Duodenal mucosa (tissue), 2 donors: ENCODE data around the gene DPP3.

Experiments
- H3K27ac ChIP-seq: one replicate; pipeline ENCODE4 v1.7.0; 2013; ENCODE audit warnings: low read depth, low read length
- H3K27me3 ChIP-seq, 2 donors: one replicate each; pipeline ENCODE4 v1.7.0; 2013; ENCODE audit warnings: low read length in 2 of 2, control low read depth in 1 of 2; ENCODE audit not compliant: insufficient read depth in 2 of 2, control insufficient read depth in 1 of 2
- H3K36me3 ChIP-seq, 2 donors: one replicate each; pipeline ENCODE4 v1.7.0; 2013; ENCODE audit warnings: low read length in 2 of 2, control low read depth in 1 of 2; ENCODE audit not compliant: insufficient read depth in 2 of 2, control insufficient read depth in 1 of 2
- H3K4me1 ChIP-seq, 2 donors: one replicate each; pipeline ENCODE4 v1.7.0; 2013; ENCODE audit warnings: low read length in 2 of 2, control low read depth in 1 of 2; ENCODE audit not compliant: insufficient read depth in 2 of 2, control insufficient read depth in 1 of 2
- H3K4me3 ChIP-seq, 2 donors: one replicate each; pipeline ENCODE4 v1.7.0; 2013; ENCODE audit warnings: low read length in 2 of 2, low read depth in 1 of 2
- H3K9ac ChIP-seq, 2 donors: one replicate each; pipeline ENCODE4 v1.7.0; 2013; ENCODE audit warnings: low read length in 2 of 2, low read depth in 1 of 2
- H3K9me3 ChIP-seq, 2 donors: one replicate each; pipeline ENCODE4 v1.7.0; 2013; ENCODE audit warnings: low read length in 2 of 2, control low read depth in 1 of 2; ENCODE audit not compliant: control insufficient read depth in 1 of 2

Gene DPP3

GRCh38 chr11:66479394-66480116 lies 679 bp upstream of the DPP3 start:
- no peaks in the 10 kb centered on the region for H3K9me3 ChIP-seq
- no peaks in the 10 kb centered on the region for H3K27me3 ChIP-seq
- peaks cover 3 to 7% of the 10 kb centered on the region in 2 donors for H3K36me3 ChIP-seq
- H3K27ac ChIP-seq, result peak overlapping the region; percentile 90
- H3K4me3 ChIP-seq, result peak overlapping the region; percentile 79 to 94
- H3K9ac ChIP-seq, result peak overlapping the region; percentile 81 to 94
- H3K4me1 ChIP-seq, result peaks cover 13 to 17% of the 10 kb centered on the region in 2 donors

- H3K9me3 ChIP-seq, result no peaks in the 10 kb centered on the region
- no peak overlapping the region for H3K27ac ChIP-seq
- H3K36me3 ChIP-seq, result peaks cover 13 to 47% of the 10 kb centered on the region in 2 donors
- no peaks in the 10 kb centered on the region for H3K27me3 ChIP-seq
- peaks cover 3 to 6% of the 10 kb centered on the region in 2 donors for H3K4me1 ChIP-seq
- no peak overlapping the region for H3K4me3 ChIP-seq
- H3K9ac ChIP-seq, result no peak overlapping the region
Observed at GRCh38 chr11:66484806-66485380, 4.7 kb downstream of the DPP3 start.

- H3K36me3 ChIP-seq, result peaks cover 10 to 69% of the 10 kb centered on the region in 2 donors
- H3K27ac ChIP-seq, result no peak overlapping the region
- no peaks in the 10 kb centered on the region for H3K9me3 ChIP-seq
- H3K27me3 ChIP-seq, result no peaks in the 10 kb centered on the region
- no peak overlapping the region for H3K9ac ChIP-seq
- no peak overlapping the region for H3K4me3 ChIP-seq
- peaks cover 15 to 16% of the 10 kb centered on the region in 2 donors for H3K4me1 ChIP-seq
Observed at GRCh38 chr11:66488957-66489356, 8.7 kb downstream of the DPP3 start.

GRCh38 chr11:66489636-66490035 lies 9.4 kb downstream of the DPP3 start:
- H3K27me3 ChIP-seq, result no peaks in the 10 kb centered on the region
- H3K4me3 ChIP-seq, result no peak overlapping the region
- no peaks in the 10 kb centered on the region for H3K9me3 ChIP-seq
- peaks cover 16% of the 10 kb centered on the region in 2 donors for H3K4me1 ChIP-seq
- peaks cover 10 to 68% of the 10 kb centered on the region in 2 donors for H3K36me3 ChIP-seq
- H3K27ac ChIP-seq, result no peak overlapping the region
- no peak overlapping the region for H3K9ac ChIP-seq

- no peak overlapping the region for H3K4me3 ChIP-seq
- no peak overlapping the region for H3K9ac ChIP-seq
- H3K9me3 ChIP-seq, result no peaks in the 10 kb centered on the region
- H3K4me1 ChIP-seq, result peaks cover 16% of the 10 kb centered on the region in 2 donors
- H3K36me3 ChIP-seq, result peaks cover 13 to 71% of the 10 kb centered on the region in 2 donors
- no peak overlapping the region for H3K27ac ChIP-seq
- H3K27me3 ChIP-seq, result no peaks in the 10 kb centered on the region
Observed at GRCh38 chr11:66491315-66491935, 11.2 kb downstream of the DPP3 start.

GRCh38 chr11:66492161-66492865 lies 12.1 kb downstream of the DPP3 start:
- Histone ChIP-seq H3K9ac (no peak overlapping the region), H3K36me3 (peaks cover 10 to 71% of the 10 kb centered on the region in 2 donors), H3K4me1 (peaks cover 16% of the 10 kb centered on the region in 2 donors), H3K27me3 (no peaks in the 10 kb centered on the region), H3K4me3 (no peak overlapping the region), H3K9me3 (no peaks in the 10 kb centered on the region), H3K27ac (no peak overlapping the region)

GRCh38 chr11:66493130-66493529 lies 12.9 kb downstream of the DPP3 start:
- no peaks in the 10 kb centered on the region for H3K9me3 ChIP-seq
- H3K9ac ChIP-seq, result no peak overlapping the region
- peaks cover 4 to 65% of the 10 kb centered on the region in 2 donors for H3K36me3 ChIP-seq
- H3K4me3 ChIP-seq, result no peak overlapping the region
- no peak overlapping the region for H3K27ac ChIP-seq
- peaks cover 16% of the 10 kb centered on the region in 2 donors for H3K4me1 ChIP-seq
- H3K27me3 ChIP-seq, result no peaks in the 10 kb centered on the region

GRCh38 chr11:66494458-66494857 lies 14.2 kb downstream of the DPP3 start:
- Histone ChIP-seq H3K9ac (no peak overlapping the region), H3K27me3 (no peaks in the 10 kb centered on the region), H3K36me3 (peaks cover 4 to 59% of the 10 kb centered on the region in 2 donors), H3K27ac (no peak overlapping the region), H3K9me3 (no peaks in the 10 kb centered on the region), H3K4me3 (no peak overlapping the region), H3K4me1 (peaks cover 16% of the 10 kb centered on the region in 2 donors)

GRCh38 chr11:66494935-66495334 lies 14.7 kb downstream of the DPP3 start:
- H3K4me3 ChIP-seq, result no peak overlapping the region
- peaks cover 4 to 56% of the 10 kb centered on the region in 2 donors for H3K36me3 ChIP-seq

More at GRCh38 chr11:66494935-66495334, 14.7 kb downstream of the DPP3 start:
- no peaks in the 10 kb centered on the region for H3K27me3 ChIP-seq
- no peaks in the 10 kb centered on the region for H3K9me3 ChIP-seq
- H3K9ac ChIP-seq, result no peak overlapping the region
- peaks cover 16% of the 10 kb centered on the region in 2 donors for H3K4me1 ChIP-seq
- H3K27ac ChIP-seq, result no peak overlapping the region
